HEK293 (cell line): ENCODE results near the gene GAPDHS.

Experiments used
- BCL11B ChIP-seq: fragments of 450-650 bp; formaldehyde crosslinking; IDR thresholded peaks from 2 replicates; pipeline ENCODE4 v1.5.1; 2016; ENCODE audit warnings: low read depth, missing biosample characterization, missing genetic modification characterization
- FEZF1 ChIP-seq: fragments of 450-650 bp; formaldehyde crosslinking; IDR thresholded peaks from 2 replicates; pipeline ENCODE4 v1.5.1; 2016; ENCODE audit warnings: missing biosample characterization, missing genetic modification characterization
- GLIS2 ChIP-seq: fragments of 450-650 bp; formaldehyde crosslinking; IDR thresholded peaks from 2 replicates; pipeline ENCODE4 v1.5.1; 2016; ENCODE audit warnings: missing biosample characterization, missing genetic modification characterization
- OVOL3 ChIP-seq: fragments of 450-650 bp; formaldehyde crosslinking; IDR thresholded peaks from 2 replicates; pipeline ENCODE4 v1.5.1; 2016; ENCODE audit warnings: missing biosample characterization, missing genetic modification characterization
- PRDM4 ChIP-seq: fragments of 450-650 bp; formaldehyde crosslinking; IDR thresholded peaks from 2 replicates; pipeline ENCODE4 v1.5.1; 2017; ENCODE audit warnings: missing biosample characterization, missing genetic modification characterization
- SP7 ChIP-seq: fragments of 450-650 bp; formaldehyde crosslinking; IDR thresholded peaks from 2 replicates; pipeline ENCODE4 v1.5.1; 2016; ENCODE audit warnings: missing biosample characterization, missing genetic modification characterization
- TSHZ1 ChIP-seq: fragments of 450-650 bp; formaldehyde crosslinking; IDR thresholded peaks from 2 replicates; pipeline ENCODE4 v1.5.1; 2016; ENCODE audit warnings: missing biosample characterization, missing genetic modification characterization, borderline replicate concordance
- ZBTB11 ChIP-seq: fragments of 450-650 bp; formaldehyde crosslinking; conservative IDR thresholded peaks from 2 replicates; pipeline ENCODE4 v1.5.1; 2016; ENCODE audit warnings: low read depth, missing biosample characterization, missing genetic modification characterization
- ZFP3 ChIP-seq: fragments of 450-650 bp; formaldehyde crosslinking; IDR thresholded peaks from 2 replicates; pipeline ENCODE4 v1.5.1; 2016; ENCODE audit warnings: low read depth, missing biosample characterization, missing genetic modification characterization
- ZFP37 ChIP-seq: fragments of 450-650 bp; formaldehyde crosslinking; IDR thresholded peaks from 2 replicates; pipeline ENCODE4 v1.5.1; 2016; ENCODE audit warnings: missing biosample characterization, missing genetic modification characterization
- ZNF112 ChIP-seq: fragments of 450-650 bp; formaldehyde crosslinking; IDR thresholded peaks from 2 replicates; pipeline ENCODE4 v1.5.0; 2017; ENCODE audit warnings: missing biosample characterization, missing genetic modification characterization
- ZNF132 ChIP-seq: fragments of 450-650 bp; formaldehyde crosslinking; IDR thresholded peaks from 2 replicates; pipeline ENCODE4 v1.5.1; 2017; ENCODE audit warnings: missing biosample characterization, missing genetic modification characterization, borderline replicate concordance
- ZNF211 ChIP-seq: fragments of 450-650 bp; formaldehyde crosslinking; IDR thresholded peaks from 2 replicates; pipeline ENCODE4 v1.5.1; 2016; ENCODE audit warnings: low read depth, missing biosample characterization, missing genetic modification characterization
- ZNF311 ChIP-seq: fragments of 450-650 bp; formaldehyde crosslinking; IDR thresholded peaks from 2 replicates; pipeline ENCODE4 v1.5.1; 2017; ENCODE audit warnings: missing biosample characterization, missing genetic modification characterization, borderline replicate concordance
- ZNF473 ChIP-seq: fragments of 450-650 bp; formaldehyde crosslinking; IDR thresholded peaks from 2 replicates; pipeline ENCODE4 v1.5.1; 2017; ENCODE audit warnings: missing biosample characterization, missing genetic modification characterization
- ZNF529 ChIP-seq: fragments of 450-650 bp; formaldehyde crosslinking; IDR thresholded peaks from 2 replicates; pipeline ENCODE4 v1.5.1; 2017; ENCODE audit warnings: missing genetic modification characterization, missing biosample characterization; ENCODE audit not compliant: insufficient replicate concordance
- ZNF560 ChIP-seq: fragments of 450-650 bp; formaldehyde crosslinking; IDR thresholded peaks from 2 replicates; pipeline ENCODE4 v1.5.1; 2017; ENCODE audit warnings: missing biosample characterization, missing genetic modification characterization, borderline replicate concordance
- ZNF580 ChIP-seq: fragments of 450-650 bp; formaldehyde crosslinking; IDR thresholded peaks from 2 replicates; pipeline ENCODE4 v1.5.1; 2016; ENCODE audit warnings: missing biosample characterization, missing genetic modification characterization
- ZNF623 ChIP-seq: fragments of 450-650 bp; formaldehyde crosslinking; IDR thresholded peaks from 2 replicates; pipeline ENCODE4 v1.5.1; 2016; ENCODE audit warnings: missing biosample characterization, missing genetic modification characterization
- ZNF660 ChIP-seq: fragments of 450-650 bp; IDR thresholded peaks from 2 replicates; pipeline ENCODE4 v1.5.1; 2018; ENCODE audit warnings: missing biosample characterization, mild to moderate bottlenecking, missing genetic modification characterization
- TF ChIP-seq, protein P1 (sequence below): fragments of 450-650 bp; formaldehyde crosslinking; IDR thresholded peaks from 2 replicates; pipeline ENCODE4 v1.5.1; 2016; ENCODE audit warnings: missing biosample characterization, missing genetic modification characterization
- TF ChIP-seq, protein P2 (sequence below): sonication (generic); formaldehyde crosslinking; IDR thresholded peaks from 2 replicates; pipeline ENCODE4 v1.8.1; 2022; ENCODE audit warnings: mild to moderate bottlenecking, moderate library complexity, missing genetic modification reagents
- TF ChIP-seq, protein P3 (sequence below): fragments of 450-650 bp; formaldehyde crosslinking; IDR thresholded peaks from 2 replicates; pipeline ENCODE4 v1.5.1; 2016; ENCODE audit warnings: missing biosample characterization, missing genetic modification characterization

The GAPDHS gene

GRCh38 chr19:35552534-35553384, 19.5 kb downstream of the GAPDHS start (continued):
- TF ChIP-seq BCL11B (tag by site-specific recombination) (no peak), ZNF211 (tag by site-specific recombination) (no peak), ZNF473 (tag by site-specific recombination) (peak; percentile 82; the same call in 1 of the 2 replicates), PRDM4 (no peak), ZFP37 (tag by site-specific recombination) (no peak), ZBTB11 (tag by site-specific recombination) (no peak), ZNF529 (tag by site-specific recombination) (no peak), ZNF580 (tag by site-specific recombination) (no peak), ZNF560 (tag by site-specific recombination) (no peak), ZNF660 (tag by site-specific recombination) (no peak), TSHZ1 (tag by site-specific recombination) (no peak), GLIS2 (tag by site-specific recombination) (no peak), ZNF623 (tag by site-specific recombination) (peak; percentile 92), ZNF132 (tag by site-specific recombination) (no peak), ZFP3 (tag by site-specific recombination) (no peak), ZNF311 (tag by site-specific recombination) (peak; percentile 98; the same call in 1 of the 2 replicates), OVOL3 (no peak), FEZF1 (tag by site-specific recombination) (no peak), SP7 (no peak), ZNF112 (tag by site-specific recombination) (no peak)
- TF ChIP-seq, protein P1, sequence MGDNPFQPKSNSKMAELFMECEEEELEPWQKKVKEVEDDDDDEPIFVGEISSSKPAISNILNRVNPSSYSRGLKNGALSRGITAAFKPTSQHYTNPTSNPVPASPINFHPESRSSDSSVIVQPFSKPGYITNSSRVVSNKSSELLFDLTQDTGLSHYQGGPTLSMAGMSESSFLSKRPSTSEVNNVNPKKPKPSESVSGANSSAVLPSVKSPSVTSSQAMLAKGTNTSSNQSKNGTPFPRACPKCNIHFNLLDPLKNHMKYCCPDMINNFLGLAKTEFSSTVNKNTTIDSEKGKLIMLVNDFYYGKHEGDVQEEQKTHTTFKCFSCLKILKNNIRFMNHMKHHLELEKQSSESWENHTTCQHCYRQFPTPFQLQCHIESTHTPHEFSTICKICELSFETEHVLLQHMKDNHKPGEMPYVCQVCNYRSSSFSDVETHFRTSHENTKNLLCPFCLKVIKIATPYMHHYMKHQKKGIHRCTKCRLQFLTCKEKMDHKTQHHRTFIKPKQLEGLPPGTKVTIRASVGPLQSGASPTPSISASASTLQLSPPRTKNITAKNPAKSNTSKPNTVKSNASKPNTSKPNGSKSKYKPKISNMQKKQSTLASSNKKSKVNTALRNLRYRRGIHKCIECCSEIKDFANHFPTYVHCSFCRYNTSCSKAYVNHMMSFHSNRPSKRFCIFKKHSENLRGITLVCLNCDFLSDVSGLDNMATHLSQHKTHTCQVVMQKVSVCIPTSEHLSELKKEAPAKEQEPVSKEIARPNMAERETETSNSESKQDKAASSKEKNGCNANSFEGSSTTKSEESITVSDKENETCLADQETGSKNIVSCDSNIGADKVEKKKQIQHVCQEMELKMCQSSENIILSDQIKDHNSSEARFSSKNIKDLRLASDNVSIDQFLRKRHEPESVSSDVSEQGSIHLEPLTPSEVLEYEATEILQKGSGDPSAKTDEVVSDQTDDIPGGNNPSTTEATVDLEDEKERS (tag by site-specific recombination): no peak
- TF ChIP-seq, protein P2, sequence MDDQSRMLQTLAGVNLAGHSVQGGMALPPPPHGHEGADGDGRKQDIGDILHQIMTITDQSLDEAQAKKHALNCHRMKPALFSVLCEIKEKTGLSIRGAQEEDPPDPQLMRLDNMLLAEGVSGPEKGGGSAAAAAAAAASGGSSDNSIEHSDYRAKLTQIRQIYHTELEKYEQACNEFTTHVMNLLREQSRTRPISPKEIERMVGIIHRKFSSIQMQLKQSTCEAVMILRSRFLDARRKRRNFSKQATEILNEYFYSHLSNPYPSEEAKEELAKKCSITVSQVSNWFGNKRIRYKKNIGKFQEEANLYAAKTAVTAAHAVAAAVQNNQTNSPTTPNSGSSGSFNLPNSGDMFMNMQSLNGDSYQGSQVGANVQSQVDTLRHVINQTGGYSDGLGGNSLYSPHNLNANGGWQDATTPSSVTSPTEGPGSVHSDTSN (CRISPR knock-in tag): no peak
- TF ChIP-seq, protein P3, sequence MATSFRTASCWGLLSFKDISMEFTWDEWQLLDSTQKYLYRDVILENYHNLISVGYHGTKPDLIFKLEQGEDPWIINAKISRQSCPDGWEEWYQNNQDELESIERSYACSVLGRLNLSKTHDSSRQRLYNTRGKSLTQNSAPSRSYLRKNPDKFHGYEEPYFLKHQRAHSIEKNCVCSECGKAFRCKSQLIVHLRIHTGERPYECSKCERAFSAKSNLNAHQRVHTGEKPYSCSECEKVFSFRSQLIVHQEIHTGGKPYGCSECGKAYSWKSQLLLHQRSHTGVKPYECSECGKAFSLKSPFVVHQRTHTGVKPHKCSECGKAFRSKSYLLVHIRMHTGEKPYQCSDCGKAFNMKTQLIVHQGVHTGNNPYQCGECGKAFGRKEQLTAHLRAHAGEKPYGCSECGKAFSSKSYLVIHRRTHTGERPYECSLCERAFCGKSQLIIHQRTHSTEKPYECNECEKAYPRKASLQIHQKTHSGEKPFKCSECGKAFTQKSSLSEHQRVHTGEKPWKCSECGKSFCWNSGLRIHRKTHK (tag by site-specific recombination): no peak
